Stomach (tissue), 9 donors: ENCODE results near the gene THOC3. TPM values are rescaled to one million over a fixed set of nuclear protein-coding genes. Genes with fewer than 3 reads are reported as not detected.
A peak's percentile ranks its signal among the peaks of the same experiment; 100 is the strongest.
"Not testable (repeated sequence)": the region's sequence is repeated elsewhere in the genome, so short reads cannot be mapped to it uniquely, and the experiment has no call there.

ENCODE experiments used
- DNase-seq, 2 donors: peaks; one replicate each; pipeline versions ENCODE4 v3.0.0 to v3.0.0-alpha.2; 2013 to 2019
- H3K27ac ChIP-seq, 5 donors: fragments of 200-600 bp in 4 of 5; sonication (generic) in 4 of 5; one replicate each; pipeline ENCODE4 v1.5.1; 2013 to 2019; ENCODE audit warnings: mild to moderate bottlenecking in 1 of 5, moderate library complexity in 1 of 5
- H3K27me3 ChIP-seq, 3 donors: fragments of 200-600 bp; sonication (generic); one replicate each; pipeline ENCODE4 v1.5.1; 2017 to 2019; ENCODE audit warnings: mixed run types in 1 of 3
- H3K36me3 ChIP-seq, 4 donors: fragments of 200-600 bp; sonication (generic); 1 replicate in 3 of 4; 2 replicates in 1 of 4; pipeline ENCODE4 v1.5.1; 2016 to 2019
- H3K4me1 ChIP-seq, 4 donors: fragments of 200-600 bp; sonication (generic); one replicate each; pipeline ENCODE4 v1.5.1; 2016 to 2019
- H3K4me3 ChIP-seq, 4 donors: fragments of 200-600 bp; sonication (generic) in 3 of 4; one replicate each; pipeline ENCODE4 v1.5.1; 2016 to 2019; ENCODE audit warnings: mild to moderate bottlenecking in 1 of 4
- H3K9me3 ChIP-seq, 4 donors: fragments of 200-600 bp; sonication (generic); one replicate each; pipeline ENCODE4 v1.5.1; 2016 to 2019
- WGBS, 5 donors: extraction: QIAGEN DNeasy Blood & Tissue Kit in 3 of 5; methylation state at CpG; one replicate each; pipeline versions ENCODE4 v1.1.5 to v1.1.7; 2013 to 2018; 5-methylcytosine and 5-hydroxymethylcytosine counted together
- intact Hi-C: fragments of 100-400 bp; cut with DNase I; formaldehyde crosslinking; loops from one replicate; pipeline ENCODE4 v1.15.1; 2023; ENCODE audit warnings: low total_unique reads
- polyA plus RNA-seq, 3 donors: library from polyadenylated mRNA; stranded (reverse); fragments of 200-250 nt; gene quantifications; one replicate each; pipeline ENCODE4 v1.2.3, GENCODE V29; 2013
- total RNA-seq, 5 donors: library from RNA; depleted of rRNA; stranded (reverse); fragments of >200 nt; gene quantifications; one replicate each; pipeline versions ENCODE4 v1.1.0 to v1.2.3, GENCODE V29; 2014 to 2016
- donor health status: healthy with polysubstance abuse.
- donor health status: Bipolar disorder and iron deficiency.
- donor health status: healthy.

The THOC3 gene
- total and polyA plus RNA-seq, 8 donors: 9.3 to 69.8 (median 28.9) TPM

DNA sequence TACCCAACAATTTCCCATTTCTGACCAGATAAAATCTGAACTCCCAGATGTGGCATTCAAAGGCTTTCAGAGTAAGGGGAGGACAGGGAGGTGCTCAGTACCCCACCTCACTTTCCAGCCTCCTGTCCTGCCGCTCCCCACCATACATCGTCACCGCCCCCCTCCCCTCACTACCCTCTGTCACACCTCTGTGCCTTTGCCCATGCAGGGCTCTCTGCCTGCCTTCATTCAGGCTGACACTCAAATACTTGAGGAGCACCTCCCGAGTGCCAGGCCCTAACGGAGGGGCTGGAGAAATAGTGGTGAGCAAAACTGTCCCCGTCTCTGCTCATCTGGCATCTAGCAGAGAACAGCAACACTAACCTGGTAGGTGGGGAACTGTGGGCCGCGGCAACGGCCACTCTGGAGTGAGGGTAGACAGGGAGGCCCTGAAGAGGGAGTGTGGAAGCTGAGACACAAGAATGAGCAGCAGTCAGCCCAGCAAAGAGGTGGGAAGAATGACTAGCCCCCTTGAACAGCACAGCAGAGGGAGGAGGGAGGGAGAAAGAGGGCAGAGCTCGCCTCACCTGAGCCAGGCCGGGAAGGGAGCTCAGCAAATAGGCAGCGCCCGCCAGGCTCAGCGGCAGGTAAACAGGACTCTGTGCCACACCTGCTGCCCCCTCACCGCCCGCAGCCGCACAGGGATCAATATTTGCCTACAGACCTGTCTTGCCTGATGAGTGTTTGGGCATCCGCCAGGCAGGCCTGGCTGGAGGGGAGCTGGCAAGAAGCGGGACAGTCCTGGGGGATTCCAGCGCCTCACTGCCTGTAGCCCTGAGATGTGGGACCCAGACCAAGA is 54.1 kb downstream of the THOC3 start:
- H3K9me3 ChIP-seq, H3K36me3 ChIP-seq, H3K27me3 ChIP-seq, intact Hi-C loops, H3K4me3 ChIP-seq, H3K4me1 ChIP-seq, DNase-seq: not testable (repeated sequence)
- WGBS, 5 donors: 37 to 60% (median 48%) methylated on average over 3 to 9 of the region's 20 CpGs
- H3K27ac ChIP-seq: peak overlapping the region in 3 of 5 donors; percentile 41 to 70 (median 59)

DNA sequence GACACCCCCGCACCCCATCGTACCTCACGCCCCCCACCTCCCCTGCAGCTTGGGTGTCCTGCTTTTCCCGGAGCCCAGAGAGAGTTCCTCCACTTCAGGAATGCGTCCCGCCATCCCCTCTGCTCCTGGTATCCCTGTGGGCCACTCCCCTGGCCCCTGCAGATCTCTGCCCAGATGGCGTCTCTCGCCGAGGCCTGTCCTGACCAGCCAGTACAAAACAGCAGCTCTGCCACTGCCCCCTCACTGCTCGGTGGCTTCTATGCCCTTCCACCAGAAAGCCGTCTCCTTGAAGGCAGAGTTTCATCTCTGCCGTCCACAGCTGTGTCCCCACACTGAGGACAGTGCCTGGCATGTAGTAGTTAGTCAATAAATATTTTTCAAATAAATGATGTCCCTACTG is 58.0 kb downstream of the THOC3 start:
- 72 to 100% (median 82%) methylated on average over 1 to 10 of the region's 12 CpGs for WGBS, 5 donors
- peaks cover 0 to 17% (median 12%) of the 10 kb centered on the region in 4 donors for H3K4me1 ChIP-seq
- H3K27me3 ChIP-seq, DNase-seq, H3K9me3 ChIP-seq, H3K36me3 ChIP-seq, intact Hi-C loops, H3K27ac ChIP-seq, H3K4me3 ChIP-seq: not testable (repeated sequence)

Other genes with a start within 250 kb of the THOC3 start
- 1 to 10 TPM in 3 of 5 donors, under 1 TPM in 1, not detected in 1; under 0.01 to 8.4 (median 1.3) TPM for gene CPLX2, start 96.7 kb downstream of the THOC3 start, total RNA-seq
- gene CPLX2, start 96.7 kb downstream of the THOC3 start, polyA plus RNA-seq: 1 to 10 TPM in 2 of 3 donors, under 1 TPM in 1; 0.83 to 4.8 (median 2.0) TPM